COLO829 (cell line): ENCODE data around the gene DEFB125.
"Not testable (repeated sequence)": the region's sequence is repeated elsewhere in the genome, so short reads cannot be mapped to it uniquely, and the experiment has no call there.

Experiments
- DNase-seq: peaks from one replicate; pipeline ENCODE4 v3.0.0; 2012; ENCODE audit warnings: low spot score

The DEFB125 gene, protein sequence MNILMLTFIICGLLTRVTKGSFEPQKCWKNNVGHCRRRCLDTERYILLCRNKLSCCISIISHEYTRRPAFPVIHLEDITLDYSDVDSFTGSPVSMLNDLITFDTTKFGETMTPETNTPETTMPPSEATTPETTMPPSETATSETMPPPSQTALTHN

GRCh38 chr20:87401-87800 is at the start of gene DEFB125:
Gene DEFB125 (plus strand): TSS chr20:87672. CDS start chr20:87710, 38 bp downstream.
- no peak for DNase-seq

DNA sequence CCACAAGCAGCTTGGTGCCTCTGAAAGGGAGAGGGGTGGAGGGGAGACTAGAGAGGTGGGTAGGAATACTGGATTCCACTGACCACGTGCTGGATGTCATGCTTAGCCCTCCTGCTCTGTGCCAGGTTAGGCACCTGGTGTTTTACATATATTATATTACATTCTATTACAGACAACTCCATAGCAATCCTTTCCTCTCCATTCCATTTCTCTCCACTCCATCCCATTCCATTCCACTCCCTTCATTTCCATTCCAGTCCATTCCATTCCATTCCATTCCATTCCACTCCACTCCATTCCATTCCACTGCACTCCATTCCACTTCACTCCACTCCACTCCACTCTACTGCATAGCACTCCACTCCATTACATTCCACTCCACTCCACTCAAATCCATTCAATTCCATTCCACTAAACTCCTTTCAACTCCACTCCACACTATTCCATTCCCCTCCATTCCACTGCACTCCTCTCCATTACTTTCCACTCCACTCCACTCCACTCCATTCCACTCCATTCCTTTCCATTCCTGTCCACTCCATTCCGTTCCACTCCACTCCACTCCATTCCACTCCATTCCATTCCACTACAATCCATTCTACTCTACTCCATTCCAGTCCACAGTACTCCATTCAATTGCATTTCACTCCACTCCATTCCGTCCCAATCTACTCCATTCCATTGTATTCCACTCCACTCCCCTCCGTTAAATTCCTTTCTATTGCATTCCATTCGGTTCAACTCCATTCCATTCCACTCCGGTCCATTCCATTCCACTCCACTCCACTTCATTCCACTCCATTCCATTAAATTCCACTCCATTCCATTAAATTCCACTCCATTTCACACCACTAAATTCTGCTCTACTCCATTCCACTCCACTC is 27.2 kb upstream of the DEFB125 start:
- DNase-seq = no peak

DNA sequence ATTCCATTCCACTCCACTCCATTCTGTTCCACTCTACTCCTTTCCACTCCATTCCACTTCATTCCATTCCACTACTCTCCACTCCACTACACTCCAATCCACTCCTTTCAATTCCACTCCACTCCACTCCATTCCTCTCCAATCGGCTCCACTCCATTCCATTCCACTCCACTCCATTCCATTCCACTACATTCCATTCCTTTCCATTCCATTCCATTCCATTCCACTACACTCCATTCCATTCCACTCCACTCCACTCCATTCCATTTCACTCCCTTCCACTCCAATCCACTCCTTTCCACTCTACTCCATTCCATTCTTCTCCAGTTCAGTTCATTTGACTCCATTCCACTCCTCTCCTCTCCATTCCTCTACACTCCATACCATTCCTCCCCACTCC is 26.2 kb upstream of the DEFB125 start:
- DNase-seq = no peak

DNA sequence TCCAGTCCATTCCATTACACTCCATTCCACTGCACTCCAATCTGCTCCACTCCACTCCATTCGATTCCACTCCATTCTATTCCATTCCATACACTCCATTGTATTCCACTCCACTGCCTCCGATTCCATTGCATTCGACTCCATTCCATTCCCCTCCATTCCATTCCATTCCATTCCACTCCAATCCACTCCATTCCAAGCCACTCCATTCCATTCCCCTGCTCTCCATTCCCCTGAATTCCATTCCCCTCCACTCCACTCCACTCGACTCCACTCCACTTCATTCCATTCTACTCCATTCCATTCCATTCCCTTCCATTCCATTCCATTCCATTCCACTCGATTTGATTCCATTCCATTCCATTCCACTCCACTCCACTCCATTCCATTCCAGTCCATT is 25.7 kb upstream of the DEFB125 start:
- no peak for DNase-seq

DNA sequence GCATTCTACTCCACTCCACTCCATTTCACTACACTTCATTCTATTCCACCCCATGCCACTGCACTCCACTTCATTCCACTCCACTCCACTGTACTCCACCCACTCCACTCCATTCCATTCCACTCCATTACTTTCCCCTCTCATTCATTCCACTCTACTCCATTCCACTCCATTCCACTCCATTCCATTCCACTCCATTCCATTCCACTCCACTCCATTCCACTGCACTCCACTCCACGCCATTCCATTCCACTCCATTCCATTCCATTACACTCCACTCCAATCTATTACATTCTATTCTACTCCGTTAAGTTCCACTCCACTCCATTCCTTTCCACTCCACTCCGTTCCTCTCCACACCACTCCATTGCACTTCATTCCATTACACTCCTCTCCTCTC is 25.0 kb upstream of the DEFB125 start:
- DNase-seq = no peak

GRCh38 chr20:64026-64603 is 23.4 kb upstream of the DEFB125 start:
- no peak for DNase-seq

DNA sequence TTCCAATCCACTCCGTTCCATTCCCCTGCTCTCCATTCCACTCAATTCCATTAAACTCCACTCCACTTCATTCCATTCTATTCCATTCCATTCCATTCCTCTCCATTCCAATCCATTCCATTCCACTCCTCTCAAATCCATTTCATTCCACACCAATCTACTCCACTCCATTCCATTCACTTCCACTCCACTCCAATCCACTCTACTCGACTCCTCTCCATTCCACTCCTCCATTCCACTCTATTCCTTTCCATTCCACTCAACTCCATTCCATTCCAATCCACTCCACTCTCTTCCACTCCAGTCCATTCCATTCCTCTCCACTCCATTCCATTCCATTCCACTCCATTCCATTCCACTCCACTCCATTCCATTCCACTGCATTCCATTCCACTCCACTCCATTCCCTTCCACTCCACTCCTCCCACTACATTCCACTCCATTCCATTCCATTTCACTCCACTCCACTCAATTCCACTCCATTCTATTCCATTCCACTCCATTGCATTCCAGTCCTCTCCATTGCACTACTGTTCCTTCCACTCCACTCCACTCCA is 22.6 kb upstream of the DEFB125 start:
- DNase-seq = no peak

- no peak for DNase-seq
These were observed 10.2 kb upstream of the DEFB125 start for GRCh38 chr20:77231-77630.

DNA sequence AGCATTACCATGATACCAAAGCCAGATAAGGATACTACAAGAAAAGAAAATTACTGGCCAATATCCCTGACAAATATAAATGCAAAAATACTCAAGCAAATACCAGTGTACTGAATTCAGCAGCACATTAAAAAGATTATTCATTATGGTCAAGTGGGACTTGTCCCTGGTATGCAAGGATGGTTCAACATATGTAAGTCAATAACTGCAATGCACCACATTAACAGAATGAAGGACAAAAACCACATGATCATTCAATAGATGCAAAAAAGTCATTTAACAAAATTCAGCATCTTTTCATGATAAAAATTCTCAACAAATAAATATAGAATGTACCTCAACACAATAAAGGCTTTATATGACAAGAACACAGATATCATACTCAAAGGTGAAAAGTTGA is 9.1 kb upstream of the DEFB125 start:
- no peak for DNase-seq

DNA sequence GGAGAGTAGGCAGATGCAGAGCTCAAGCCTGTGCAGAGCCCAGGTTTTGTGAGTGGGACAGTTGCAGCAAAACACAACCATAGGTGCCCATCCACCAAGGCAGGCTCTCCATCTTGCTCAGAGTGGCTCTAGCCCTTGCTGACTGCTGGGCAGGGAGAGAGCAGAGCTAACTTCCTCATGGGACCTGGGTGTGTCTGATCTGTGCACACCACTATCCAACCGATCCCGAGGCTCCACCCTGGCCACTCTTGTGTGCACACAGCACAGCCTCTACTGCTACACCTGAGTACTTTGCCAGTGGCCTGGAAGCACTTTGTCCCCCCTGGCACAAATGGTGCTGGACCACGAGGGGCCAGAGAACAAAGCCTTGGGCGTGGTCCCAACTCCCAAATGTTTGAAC is 7.9 kb upstream of the DEFB125 start:
- no peak for DNase-seq

DNA sequence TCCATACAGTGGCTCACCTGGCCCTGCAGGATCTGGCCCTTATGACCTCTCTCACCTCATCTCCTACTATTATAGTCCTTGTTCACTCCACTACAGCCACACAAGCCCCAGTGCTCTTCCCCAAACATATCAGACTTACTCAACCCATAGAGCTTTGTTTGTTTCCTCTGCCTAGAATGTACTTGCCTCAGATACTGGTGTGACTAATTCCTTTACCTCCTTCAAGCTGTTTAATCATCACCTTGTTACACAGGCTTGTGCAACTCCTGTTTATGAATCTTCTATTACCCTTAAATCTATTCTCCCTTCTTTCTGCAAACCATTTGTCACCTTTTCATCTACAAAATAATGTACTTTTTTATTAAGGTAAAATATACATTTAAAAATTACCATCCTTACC is 3.2 kb downstream of the DEFB125 start:
- DNase-seq = no peak

- DNase-seq = no peak
These were observed 6.2 kb downstream of the DEFB125 start for GRCh38 chr20:93641-94040.

DNA sequence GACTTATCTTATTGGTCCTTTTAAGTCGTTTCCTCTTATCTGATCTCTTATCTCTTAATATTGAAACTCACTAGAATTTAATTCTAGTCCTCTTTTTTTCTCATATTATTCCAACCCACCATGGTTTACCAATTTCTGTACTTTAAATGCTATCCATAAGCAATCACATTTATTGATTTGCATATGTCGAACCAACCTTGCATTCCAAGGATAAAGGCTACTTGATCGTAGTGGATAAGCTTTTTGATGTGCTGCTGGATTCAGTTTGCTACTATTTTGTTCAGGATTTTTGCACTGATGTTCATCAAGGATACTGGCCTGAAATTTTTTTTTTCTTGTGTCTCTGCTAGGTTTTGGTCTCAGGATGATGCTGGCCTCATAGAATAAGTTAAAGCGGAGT is 7.7 kb downstream of the DEFB125 start:
- no peak for DNase-seq

DNA sequence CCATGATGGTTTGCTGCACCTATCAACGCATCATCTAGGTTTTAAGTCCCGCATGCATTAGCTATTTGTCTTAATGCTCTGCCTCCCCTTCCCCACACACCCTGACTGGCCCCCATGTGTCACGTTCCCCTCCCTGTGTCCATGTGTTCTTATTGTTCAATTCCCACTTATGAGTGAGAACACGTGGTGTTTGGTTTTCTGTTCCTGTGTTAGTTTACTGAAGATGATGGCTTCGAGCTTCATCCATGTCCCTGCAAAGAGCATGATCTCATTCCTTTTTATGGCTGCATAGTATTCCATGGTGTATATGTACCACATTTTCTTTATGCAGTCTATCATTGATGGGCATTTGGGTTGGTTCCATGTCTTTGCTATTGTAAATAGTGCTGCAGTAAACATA is 10.2 kb downstream of the DEFB125 start:
- not testable (repeated sequence) for DNase-seq

DNA sequence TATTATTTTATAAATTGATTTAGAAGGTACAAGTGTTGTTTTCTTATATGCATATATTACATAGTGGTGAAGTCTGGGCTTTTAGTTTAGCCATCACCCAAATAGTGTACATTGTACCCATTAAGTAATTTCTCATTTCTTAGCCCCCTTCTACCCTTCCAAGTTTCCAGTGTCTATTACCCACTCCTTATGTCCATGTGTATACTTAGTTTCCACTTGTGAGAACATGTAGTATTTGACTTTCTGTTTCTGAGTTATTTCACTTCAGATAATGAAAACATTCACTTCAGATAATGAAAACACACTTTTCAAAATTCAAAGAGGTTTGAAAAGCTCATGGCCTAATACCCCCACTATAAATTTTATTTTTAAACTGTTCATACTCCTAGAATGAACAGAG is 14.5 kb downstream of the DEFB125 start:
- no peak for DNase-seq

DNA sequence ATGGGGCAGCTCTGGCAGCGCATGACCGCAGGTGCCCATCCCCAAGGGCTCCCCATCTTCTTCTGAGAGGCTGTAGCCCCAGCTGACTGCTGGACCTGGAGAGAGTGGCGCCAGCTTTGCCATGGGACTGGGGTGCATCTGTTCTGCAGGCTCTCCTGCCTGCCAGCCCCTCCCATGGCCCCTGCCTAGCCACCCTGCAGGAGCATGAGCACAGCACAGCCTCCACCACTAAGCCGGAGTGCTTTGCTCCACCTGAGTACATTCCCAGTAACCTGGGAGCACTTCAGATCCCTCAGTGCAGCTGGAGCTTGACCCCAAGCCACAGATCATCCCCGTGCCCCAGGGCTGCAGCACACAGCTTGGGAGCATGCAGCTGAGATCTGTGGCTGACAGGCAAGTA is 16.0 kb downstream of the DEFB125 start:
- no peak for DNase-seq

- no peak for DNase-seq
These were observed 24.9 kb downstream of the DEFB125 start for GRCh38 chr20:112396-112795.

GRCh38 chr20:117518-117917 is 30.0 kb downstream of the DEFB125 start:
- DNase-seq = no peak

- DNase-seq = not testable (repeated sequence)
These were observed 42.4 kb downstream of the DEFB125 start for GRCh38 chr20:129786-130323.

- DNase-seq = peak; percentile 31
These were observed 50.4 kb downstream of the DEFB125 start for GRCh38 chr20:137668-138490.

DNA sequence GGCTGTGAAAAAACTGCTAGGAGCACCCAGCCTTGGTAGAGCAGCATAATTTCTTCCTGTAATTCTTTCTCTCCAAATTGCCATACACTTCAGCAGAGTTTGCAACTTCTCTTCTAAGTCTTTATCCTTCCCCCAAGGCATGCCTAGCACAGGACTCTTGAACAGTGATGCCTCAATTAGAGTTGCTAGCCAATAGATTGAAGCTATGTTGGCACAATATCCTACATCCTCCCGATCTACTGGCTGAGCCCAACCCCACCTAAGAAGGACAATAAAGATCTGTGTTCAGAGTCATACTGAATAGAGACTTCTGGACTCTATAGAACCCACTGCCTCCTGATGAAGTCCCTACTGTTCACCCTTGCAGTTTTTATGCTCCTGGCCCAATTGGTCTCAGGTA is 54.8 kb downstream of the DEFB125 start, which contains the start of gene DEFB126:
DEFB126 (plus strand) TSS at position 301 of the 400 bp plus-strand sequence; CDS start at position 340, 39 bp downstream.
- no peak for DNase-seq

- no peak for DNase-seq
These were observed 58.4 kb downstream of the DEFB125 start for GRCh38 chr20:145877-146276.
